Skeletal muscle cell (primary cell): Measurements from ENCODE around the gene MCOLN1.
A peak's percentile ranks its signal among the peaks of the same experiment; 100 is the strongest.
"Not testable (repeated sequence)": the region's sequence is repeated elsewhere in the genome, so short reads cannot be mapped to it uniquely, and the experiment has no call there.

Experiments
- DNase-seq: peaks from one replicate; pipeline ENCODE4 v3.0.0-alpha.2; 2010; ENCODE audit warnings: low read depth
- H3K4me3 ChIP-seq: 2 replicates; pipeline ENCODE4 v1.5.1; 2011; ENCODE audit warnings: low read depth, mild to moderate bottlenecking, control low read depth, low read length, moderate library complexity

MCOLN1 gene

DNA sequence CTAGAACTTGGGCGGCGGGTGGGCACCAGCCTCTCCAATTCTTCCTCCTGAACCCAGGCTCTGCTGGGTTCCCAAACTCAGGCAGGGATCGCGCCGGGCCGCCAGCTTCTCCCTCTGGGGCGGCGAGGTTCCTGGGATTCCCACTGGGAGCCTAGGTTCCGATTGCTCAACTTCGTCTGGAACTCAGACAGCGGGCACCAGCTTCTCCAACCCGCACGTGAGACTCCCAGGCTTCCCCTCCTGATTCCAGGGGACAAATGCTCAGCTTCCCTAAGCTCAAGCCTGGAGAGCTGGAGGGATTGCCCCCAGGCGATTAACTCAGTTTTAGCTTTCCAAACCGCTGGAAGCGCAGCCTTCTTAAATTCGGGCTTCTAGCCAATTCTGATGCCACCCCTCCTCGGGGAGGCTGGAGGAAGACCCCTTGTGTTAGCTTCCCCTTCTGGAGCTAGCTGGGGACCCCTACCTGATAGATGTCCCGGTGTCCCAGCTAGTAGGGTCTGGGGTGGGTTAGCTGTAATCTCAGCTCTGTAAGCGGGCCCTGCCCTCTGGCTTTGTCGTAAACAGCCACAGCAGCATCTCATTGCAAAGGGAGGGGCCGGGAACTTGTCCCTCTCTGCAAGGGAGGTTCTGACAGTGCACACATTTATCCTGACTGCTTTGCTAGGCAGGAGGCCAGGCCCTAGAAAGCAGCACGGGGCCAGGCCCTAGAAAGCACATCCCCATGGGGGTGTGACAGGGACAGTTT lies 671 bp downstream of the MCOLN1 start:
- DNase-seq, result no peak
- H3K4me3 ChIP-seq, result peak overlapping the region; percentile 79

DNA sequence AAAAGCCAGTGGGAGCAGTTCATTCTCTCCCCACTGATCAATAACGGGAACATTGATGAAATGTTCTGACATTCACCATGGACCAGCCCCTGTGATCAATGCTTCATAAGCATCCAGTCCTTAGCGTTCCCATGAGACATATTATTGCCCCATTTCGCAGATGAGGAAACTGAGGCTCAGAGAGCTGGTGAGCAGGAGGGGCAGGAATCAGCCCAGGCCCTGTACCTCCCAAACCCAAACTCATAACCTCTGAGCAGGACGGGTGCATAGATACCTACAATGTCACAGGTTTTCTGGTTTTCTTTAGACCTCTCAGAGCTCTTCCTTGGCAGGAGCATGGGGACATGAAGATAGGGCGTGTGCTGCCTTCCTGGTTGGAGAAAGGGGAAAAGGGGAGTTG lies 2.1 kb downstream of the MCOLN1 start:
- H3K4me3 ChIP-seq, result no peak overlapping the region
- no peak for DNase-seq

DNA sequence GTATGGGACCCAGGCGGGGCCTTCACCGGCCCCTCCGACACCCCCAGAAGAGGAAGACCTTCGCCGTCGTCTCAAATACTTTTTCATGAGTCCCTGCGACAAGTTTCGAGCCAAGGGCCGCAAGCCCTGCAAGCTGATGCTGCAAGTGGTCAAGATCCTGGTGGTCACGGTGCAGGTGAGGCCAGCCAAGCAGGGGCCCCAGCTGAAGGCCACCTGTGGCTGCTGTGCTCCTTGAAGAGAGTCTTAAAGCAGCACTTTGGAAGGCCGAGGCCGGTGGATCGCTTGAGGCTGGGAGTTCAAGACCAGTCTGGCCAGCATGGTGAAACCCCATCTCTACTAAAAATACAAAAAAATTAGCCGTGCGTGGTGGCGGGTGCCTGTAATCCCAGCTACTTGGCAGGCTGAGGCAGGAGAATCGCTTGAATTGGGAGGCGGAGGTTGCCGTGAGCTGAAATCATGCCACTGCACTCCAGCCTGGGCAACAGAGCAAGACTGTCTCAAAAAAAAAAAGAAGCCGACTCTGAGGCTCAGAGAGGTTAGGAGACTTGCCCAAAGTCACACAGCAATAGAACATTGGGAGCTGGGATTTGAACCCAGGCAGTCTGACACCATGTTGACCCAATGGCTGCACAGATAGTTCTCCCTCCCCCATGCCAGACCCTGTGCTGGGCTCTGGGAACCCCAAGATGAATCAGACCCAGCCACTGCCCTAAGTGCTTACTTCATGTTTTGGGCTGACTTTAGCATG lies 2.7 kb downstream of the MCOLN1 start:
- no peak overlapping the region for H3K4me3 ChIP-seq
- no peak for DNase-seq

DNA sequence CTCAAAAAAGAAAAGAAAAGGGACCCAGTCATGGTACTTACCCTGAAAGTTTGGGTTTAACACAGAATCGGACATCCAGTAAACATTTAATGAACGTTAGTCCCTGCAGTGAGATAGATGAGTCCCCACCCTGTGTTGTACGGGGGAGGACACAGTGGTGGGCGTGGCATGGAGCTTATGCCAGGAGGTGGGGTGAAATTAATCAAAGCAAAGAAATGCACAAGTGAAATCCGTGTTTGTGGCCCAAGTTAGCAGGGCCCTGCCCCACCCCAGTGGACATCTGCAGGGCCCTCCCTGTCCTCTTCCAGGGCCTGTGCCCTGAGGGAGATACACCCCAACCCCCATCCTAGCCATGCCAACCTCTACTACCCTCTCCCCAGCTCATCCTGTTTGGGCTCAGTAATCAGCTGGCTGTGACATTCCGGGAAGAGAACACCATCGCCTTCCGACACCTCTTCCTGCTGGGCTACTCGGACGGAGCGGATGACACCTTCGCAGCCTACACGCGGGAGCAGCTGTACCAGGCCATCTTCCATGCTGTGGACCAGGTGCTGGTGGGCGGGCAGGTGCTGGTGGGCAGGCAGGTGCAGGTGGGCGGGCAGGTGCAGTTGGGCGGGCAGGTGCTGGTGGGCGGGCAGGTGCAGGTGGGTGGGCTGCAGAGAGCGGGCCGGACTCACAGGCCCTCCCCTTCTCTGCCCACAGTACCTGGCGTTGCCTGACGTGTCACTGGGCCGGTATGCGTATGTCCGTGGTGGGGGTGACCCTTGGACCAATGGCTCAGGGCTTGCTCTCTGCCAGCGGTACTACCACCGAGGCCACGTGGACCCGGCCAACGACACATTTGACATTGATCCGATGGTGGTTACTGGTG lies 3.9 kb downstream of the MCOLN1 start:
- no peak for DNase-seq
- H3K4me3 ChIP-seq, result no peak overlapping the region

DNA sequence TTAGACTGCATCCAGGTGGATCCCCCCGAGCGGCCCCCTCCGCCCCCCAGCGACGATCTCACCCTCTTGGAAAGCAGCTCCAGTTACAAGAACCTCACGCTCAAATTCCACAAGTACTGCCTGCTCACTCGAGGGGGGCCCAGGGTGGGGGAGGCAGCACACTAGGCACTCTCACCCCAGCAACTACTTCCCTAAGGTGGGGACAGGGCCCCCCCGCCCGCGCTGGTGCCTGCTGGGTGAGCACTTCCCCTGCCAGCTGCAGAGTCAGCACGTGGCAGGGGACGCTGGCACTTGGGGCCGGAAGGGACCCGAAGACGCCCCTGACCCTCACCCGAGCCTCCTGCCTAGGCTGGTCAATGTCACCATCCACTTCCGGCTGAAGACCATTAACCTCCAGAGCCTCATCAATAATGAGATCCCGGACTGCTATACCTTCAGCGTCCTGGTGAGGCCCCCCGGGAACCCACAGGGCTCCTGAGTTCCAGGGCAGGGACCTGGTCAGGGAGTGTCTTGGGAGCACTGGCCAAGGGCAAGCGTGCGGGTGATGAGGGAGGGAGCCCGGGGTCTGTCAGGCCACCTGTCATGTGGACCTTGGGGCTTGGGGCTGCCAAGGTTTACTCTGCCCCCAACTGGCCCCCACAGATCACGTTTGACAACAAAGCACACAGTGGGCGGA lies 5.2 kb downstream of the MCOLN1 start:
- H3K4me3 ChIP-seq, result no peak overlapping the region
- no peak for DNase-seq

DNA sequence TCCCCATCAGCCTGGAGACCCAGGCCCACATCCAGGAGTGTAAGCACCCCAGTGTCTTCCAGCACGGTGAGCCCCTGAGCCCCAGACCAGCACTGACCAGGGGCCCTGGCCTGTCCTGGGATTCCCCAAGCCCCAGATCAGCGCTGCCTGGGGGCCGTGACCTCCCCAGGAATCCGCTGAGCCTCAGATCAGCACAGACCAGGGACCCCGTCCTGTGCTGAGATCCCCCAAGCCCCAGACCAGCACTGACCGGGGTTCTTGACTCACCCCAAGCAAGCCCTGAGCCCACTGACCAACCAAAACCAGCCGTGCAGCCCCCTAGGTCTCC lies 5.7 kb downstream of the MCOLN1 start:
- H3K4me3 ChIP-seq, result no peak overlapping the region
- no peak for DNase-seq

DNA sequence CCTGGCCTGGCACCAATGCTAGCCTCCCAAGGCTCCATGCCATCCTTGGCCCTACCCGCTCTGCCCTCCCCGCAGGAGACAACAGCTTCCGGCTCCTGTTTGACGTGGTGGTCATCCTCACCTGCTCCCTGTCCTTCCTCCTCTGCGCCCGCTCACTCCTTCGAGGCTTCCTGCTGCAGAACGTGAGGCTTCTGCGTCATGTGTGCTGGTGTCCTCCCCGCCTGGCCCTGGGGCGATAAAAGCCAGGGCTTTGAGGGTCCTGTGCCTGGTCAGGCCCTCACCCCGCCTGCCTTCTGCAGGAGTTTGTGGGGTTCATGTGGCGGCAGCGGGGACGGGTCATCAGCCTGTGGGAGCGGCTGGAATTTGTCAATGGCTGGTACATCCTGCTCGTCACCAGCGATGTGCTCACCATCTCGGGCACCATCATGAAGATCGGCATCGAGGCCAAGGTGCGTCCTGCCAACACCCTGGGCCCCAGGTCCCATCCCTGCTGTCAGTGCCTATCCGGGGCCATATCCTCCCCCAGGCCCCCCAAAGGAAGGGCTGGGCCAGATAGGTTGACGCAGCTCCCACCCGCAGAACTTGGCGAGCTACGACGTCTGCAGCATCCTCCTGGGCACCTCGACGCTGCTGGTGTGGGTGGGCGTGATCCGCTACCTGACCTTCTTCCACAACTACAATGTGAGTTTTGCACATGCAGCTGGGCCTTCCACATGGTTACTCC lies 6.3 kb downstream of the MCOLN1 start:
- no peak overlapping the region for H3K4me3 ChIP-seq
- no peak for DNase-seq

DNA sequence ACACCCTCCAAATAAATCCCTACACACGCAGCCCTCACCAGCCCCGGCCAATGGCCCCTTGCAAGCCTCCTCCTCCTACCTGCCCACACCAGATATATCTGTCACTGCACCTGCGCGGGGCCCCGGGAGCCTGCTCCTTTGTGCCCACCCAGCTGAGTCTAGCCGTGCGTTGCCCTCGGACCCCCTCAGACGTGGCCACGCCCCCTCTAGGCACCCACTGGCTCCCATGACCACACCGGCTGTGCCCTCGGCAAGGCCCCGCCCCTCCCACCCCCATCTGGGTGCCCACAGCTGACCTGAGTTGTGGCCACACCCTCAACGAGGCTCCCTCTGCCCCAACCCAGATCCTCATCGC lies 6.8 kb downstream of the MCOLN1 start:
- no peak overlapping the region for H3K4me3 ChIP-seq
- no peak for DNase-seq

DNA sequence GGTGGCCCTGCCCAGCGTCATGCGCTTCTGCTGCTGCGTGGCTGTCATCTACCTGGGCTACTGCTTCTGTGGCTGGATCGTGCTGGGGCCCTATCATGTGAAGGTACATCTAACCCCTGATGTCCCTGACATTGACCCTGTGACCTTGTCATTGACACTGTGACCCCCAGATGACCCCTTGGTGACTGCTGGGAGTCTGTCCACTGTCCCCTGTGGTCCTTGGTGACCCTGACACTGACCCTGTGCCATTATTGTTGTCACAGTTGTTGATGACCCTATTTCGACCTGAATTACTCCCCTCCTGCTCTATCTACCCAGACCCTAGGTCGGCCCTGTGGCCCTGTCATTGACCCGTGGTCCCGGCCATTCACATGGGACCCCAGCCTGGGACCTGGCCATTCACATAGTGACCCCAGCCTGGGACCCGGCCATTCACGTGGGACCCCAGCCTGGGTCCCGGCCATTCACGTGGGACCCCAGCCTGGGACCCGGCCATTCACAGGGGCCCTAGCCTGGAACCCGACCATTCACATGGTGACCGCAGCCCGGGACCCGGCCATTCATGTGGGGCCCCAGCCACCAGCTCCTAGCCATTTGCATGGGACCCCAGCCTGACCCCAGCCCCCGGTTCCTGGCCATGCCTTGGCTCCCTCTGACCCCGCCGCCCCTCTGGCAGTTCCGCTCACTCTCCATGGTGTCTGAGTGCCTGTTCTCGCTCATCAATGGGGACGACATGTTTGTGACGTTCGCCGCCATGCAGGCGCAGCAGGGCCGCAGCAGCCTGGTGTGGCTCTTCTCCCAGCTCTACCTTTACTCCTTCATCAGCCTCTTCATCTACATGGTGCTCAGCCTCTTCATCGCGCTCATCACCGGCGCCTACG lies 7.4 kb downstream of the MCOLN1 start:
- no peak overlapping the region for H3K4me3 ChIP-seq
- no peak for DNase-seq

DNA sequence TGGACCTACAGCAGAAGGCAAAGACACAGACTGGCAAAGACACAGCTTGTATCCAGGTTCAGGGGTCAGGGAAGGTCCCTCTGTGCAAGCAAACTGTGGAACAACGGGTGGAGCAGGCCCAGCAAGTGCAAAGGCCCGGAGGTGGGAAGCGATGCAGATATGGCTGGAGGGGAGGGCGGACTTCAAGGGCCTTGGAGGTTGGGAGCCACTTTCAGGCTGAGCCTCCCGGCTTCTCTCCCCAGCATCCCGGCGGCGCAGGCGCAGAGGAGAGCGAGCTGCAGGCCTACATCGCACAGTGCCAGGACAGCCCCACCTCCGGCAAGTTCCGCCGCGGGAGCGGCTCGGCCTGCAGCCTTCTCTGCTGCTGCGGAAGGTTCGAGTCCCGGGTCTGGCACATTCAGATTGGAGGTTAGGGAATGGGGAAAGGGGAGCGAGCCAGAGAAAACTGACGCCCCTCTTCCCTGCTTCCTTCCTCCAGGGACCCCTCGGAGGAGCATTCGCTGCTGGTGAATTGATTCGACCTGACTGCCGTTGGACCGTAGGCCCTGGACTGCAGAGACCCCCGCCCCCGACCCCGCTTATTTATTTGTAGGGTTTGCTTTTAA lies 11.0 kb downstream of the MCOLN1 start:
- no peak for DNase-seq
- H3K4me3 ChIP-seq, result peak overlapping the region; percentile 76

DNA sequence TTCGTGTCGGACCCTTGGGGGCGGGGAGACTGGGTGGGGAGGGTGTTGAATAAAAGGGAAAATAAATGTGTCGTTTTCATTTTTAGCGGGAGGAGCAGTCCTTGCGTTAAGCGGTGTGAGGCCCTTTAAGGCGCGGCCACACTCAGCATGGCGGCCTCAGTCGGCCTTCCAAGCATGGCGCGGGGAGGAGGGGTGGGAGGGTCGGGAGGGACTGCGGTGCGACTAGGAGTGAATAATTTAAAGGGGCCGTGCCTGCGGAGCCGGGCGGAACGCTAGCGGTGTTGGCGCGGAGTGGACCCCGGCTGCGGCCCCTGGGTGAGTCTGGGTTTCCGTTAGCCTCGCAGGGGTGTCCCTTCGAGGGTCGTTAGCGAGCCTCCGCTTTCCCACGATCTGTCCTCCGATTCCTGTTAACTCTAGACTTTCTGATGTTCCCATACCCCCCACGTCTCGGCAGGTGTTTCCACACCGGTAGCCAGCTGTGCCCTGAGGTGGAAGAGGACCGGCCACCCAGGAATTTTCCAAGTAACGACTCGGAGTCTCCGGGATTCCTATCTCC lies 11.6 kb downstream of the MCOLN1 start:
- peak overlapping the region; percentile 76 for H3K4me3 ChIP-seq
- peak; percentile 65 for DNase-seq

DNA sequence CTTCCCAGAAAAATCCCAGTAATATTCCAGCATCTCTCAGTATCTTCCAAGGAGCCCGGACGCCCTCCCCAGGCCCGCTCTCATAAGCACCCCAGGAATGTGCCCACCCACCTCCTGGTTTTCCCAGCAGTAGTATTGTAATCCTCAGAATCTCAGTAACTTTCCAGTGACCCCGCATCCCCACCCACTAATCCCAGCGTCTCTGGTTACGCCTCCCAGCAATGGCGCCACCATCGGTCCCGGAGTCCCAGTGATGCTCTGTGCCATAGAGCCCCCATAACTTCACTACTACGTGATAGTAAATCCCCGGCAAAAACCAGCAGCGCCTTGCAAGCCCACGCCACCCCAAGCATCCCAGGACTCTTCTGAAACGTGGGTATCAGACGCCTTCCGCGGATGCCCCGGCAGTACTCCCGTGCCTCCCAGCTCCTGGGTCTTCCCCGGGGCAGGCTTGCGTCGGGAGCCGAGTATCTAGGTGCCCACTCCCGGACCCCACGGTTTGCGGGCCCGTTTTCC lies 12.2 kb downstream of the MCOLN1 start:
- DNase-seq, result peak; percentile 55
- peak overlapping the region; percentile 76 for H3K4me3 ChIP-seq

DNA sequence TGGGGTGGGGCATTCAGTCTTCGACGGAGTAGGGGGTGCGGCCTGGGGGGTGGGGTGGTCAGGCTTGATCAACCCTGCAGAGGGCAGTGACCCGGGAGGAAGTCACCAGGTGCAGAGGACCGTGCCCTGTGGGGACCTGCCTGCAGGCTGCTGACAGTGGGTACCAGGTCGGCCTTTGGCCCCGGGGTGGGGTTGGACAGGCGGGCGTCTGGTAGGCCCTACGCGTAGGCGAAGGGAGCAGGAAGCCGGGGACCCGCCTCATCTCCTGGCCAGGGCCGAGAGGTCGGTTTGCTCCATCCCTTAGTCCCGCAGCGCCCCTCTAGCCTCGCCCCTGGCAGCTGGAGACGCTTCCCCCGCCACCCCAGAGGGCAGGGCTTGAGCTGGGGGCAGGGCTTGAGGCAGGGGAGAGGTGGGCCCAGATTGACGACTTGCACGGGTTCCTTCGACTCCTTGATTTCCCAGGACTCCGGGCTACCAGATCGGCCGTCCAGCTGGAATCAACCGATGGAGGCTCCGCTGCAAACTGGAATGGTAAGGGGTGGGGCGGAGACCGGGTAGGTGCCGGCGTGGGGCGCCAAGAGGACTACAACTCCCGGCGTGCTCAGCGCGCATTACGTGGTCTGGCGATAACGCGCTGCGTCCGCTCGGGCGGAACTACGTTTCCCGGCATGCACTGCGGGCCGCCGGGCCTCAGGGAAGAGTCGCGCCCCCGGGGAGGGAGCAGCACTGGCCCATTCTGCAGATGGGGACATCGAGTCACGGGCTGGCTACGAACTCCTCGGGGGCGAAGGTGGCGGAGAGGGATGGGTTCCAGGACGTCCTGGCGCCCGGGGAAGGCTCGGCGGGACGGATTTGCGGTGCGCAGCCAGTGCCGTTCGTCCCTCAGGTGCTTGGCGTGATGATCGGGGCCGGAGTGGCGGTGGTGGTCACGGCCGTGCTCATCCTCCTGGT lies 12.9 kb downstream of the MCOLN1 start, which contains the start of gene PNPLA6:
TSS of gene PNPLA6 (plus strand) at position 671 of the 951 bp plus-strand sequence. CDS start at position 743, 72 bp downstream.
- peak within 1 kb of the TSS; percentile 76 for H3K4me3 ChIP-seq
- peak; percentile 77 for DNase-seq

DNA sequence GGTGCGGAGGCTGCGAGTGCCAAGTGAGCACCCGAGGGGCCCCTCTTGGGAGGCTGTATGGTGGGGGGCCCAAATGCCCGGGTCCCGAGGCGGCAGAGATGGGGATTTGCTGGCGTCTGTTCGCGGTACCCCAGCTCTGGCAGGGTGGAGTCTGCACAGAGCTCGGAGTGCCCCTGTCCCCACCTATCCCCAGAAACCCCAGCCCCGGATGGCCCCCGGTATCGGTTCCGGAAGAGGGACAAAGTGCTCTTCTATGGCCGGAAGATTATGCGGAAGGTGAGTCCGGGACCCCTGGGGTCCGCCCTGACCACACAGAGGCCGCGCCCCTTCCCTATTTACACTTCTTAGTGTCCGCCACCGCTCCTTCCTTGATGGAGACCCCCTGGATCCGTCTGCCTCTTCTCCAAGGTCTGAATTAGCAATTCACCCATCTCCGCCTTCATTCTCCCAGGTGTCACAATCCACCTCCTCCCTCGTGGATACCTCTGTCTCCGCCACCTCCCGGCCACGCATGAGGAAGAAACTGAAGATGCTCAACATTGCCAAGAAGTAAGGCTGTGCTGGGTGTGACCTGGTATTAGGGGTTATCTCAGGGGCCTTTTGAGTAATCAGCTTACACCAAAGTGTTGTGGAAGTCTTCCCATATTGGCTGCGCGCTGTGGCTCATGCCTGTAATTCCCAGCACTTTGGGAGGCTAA lies 13.7 kb downstream of the MCOLN1 start:
- DNase-seq, result no peak
- H3K4me3 ChIP-seq, result peak overlapping the region; percentile 76

DNA sequence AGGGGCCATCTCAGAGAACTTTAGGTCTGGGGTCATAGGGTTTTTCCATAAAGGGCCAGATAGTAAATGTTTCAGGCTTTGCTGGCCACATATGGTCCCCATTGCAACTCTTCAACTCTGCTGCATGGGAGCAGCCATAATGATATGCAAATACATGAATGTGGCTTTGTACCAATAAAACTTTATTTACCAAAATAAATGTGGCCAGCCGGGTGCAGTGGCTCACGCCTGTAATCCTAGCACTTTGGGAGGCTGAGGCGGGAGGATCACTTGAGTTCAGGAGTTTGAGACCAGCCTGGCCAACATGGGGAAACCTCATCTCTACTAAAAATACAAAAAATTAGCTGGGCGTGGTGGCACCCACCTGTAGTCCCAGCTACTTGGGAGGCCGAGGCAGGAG lies 16.6 kb downstream of the MCOLN1 start:
- not testable (repeated sequence) for H3K4me3 ChIP-seq, DNase-seq
